ENCODE measurements around the gene CDH26. TPM values are rescaled to one million over a fixed set of nuclear protein-coding genes. Genes with fewer than 3 reads are reported as not detected.

CDH26 gene
- total RNA-seq, 1 experiment from 2014 or later = 1.1 TPM

- Mint-ChIP-seq H3K4me3 (ENCODE audit: low read depth, unreplicated experiment) (no peak overlapping the region), H3K36me3 (ENCODE audit: insufficient read depth, unreplicated experiment) (no peaks in the 10 kb centered on the region), H3K27me3 (ENCODE audit: unreplicated experiment) (peaks cover 72% of the 10 kb centered on the region), H3K27ac (ENCODE audit: unreplicated experiment) (no peak overlapping the region), H3K4me1 (ENCODE audit: low read depth, unreplicated experiment) (peaks cover 7% of the 10 kb centered on the region), H3K9me3 (ENCODE audit: low read depth, unreplicated experiment) (peaks cover 5% of the 10 kb centered on the region)
- no TSS peak for BruUV-seq (replicated peaks)
- DNase-seq = no peak
- CTCF ChIA-PET = no interaction called here
- no peak for TF ChIP-seq CTCF (IDR thresholded peaks at IDR 0.05; ENCODE audit: unreplicated experiment)
- intact Hi-C loops (cut with micrococcal nuclease; ENCODE audit: unreplicated experiment) = no loop called here
Measured at GRCh38 chr20:60062431-60063047, 104.3 kb downstream of the CDH26 start.

GRCh38 chr20:60063048-60063451 is 104.8 kb downstream of the CDH26 start:
- peaks cover 74% of the 10 kb centered on the region for H3K27me3 Mint-ChIP-seq (ENCODE audit: unreplicated experiment)
- CTCF ChIA-PET = no interaction called here
- peaks cover 5% of the 10 kb centered on the region for H3K9me3 Mint-ChIP-seq (ENCODE audit: low read depth, unreplicated experiment)
- no peak overlapping the region for H3K4me3 Mint-ChIP-seq (ENCODE audit: low read depth, unreplicated experiment)
- intact Hi-C loops (cut with micrococcal nuclease; ENCODE audit: unreplicated experiment) = no loop called here
- no peak for DNase-seq
- no TSS peak for BruUV-seq (replicated peaks)
- H3K36me3 Mint-ChIP-seq (ENCODE audit: insufficient read depth, unreplicated experiment) = no peaks in the 10 kb centered on the region
- H3K4me1 Mint-ChIP-seq (ENCODE audit: low read depth, unreplicated experiment) = peaks cover 2% of the 10 kb centered on the region
- H3K27ac Mint-ChIP-seq (ENCODE audit: unreplicated experiment) = no peak overlapping the region
- TF ChIP-seq CTCF (IDR thresholded peaks at IDR 0.05; ENCODE audit: unreplicated experiment) = no peak

- Mint-ChIP-seq H3K4me1 (ENCODE audit: low read depth, unreplicated experiment) (no peaks in the 10 kb centered on the region), H3K27me3 (ENCODE audit: unreplicated experiment) (peaks cover 82% of the 10 kb centered on the region), H3K36me3 (ENCODE audit: insufficient read depth, unreplicated experiment) (no peaks in the 10 kb centered on the region), H3K27ac (ENCODE audit: unreplicated experiment) (no peak overlapping the region), H3K4me3 (ENCODE audit: low read depth, unreplicated experiment) (no peak overlapping the region), H3K9me3 (ENCODE audit: low read depth, unreplicated experiment) (peaks cover 5% of the 10 kb centered on the region)
- TF ChIP-seq CTCF (IDR thresholded peaks at IDR 0.05; ENCODE audit: unreplicated experiment) = no peak
- BruUV-seq (replicated peaks) = no TSS peak
- CTCF ChIA-PET = no interaction called here
- no peak for DNase-seq
- intact Hi-C loops (cut with micrococcal nuclease; ENCODE audit: unreplicated experiment) = no loop called here
Measured at GRCh38 chr20:60063739-60064380, 105.6 kb downstream of the CDH26 start.

Other genes with a start within 250 kb of the CDH26 start
- 56.0 and 58.1 TPM in 2 replicates for gene SYCP2, start 24.8 kb upstream of the CDH26 start, total RNA-seq (2022)
- gene PPP1R3D, start 18.1 kb upstream of the CDH26 start, total RNA-seq (2022) = 16.6 and 17.9 TPM in 2 replicates
- 32.3 and 34.4 TPM in 2 replicates for gene FAM217B, start 18.0 kb upstream of the CDH26 start, total RNA-seq (2022)

Data from Calu3 (cell line).